HG03060 (cell line): ENCODE data around the gene PLLP.
A peak's percentile ranks its signal among the peaks of the same experiment; 100 is the strongest.

Experiments used
- ATAC-seq: cut with Tn5 transposase; IDR thresholded peaks from one replicate; pipeline ENCODE4 v1.9.1; 2021; ENCODE audit warnings: low read depth, moderate number of reproducible peaks; ENCODE audit not compliant: unreplicated experiment

The PLLP gene

DNA sequence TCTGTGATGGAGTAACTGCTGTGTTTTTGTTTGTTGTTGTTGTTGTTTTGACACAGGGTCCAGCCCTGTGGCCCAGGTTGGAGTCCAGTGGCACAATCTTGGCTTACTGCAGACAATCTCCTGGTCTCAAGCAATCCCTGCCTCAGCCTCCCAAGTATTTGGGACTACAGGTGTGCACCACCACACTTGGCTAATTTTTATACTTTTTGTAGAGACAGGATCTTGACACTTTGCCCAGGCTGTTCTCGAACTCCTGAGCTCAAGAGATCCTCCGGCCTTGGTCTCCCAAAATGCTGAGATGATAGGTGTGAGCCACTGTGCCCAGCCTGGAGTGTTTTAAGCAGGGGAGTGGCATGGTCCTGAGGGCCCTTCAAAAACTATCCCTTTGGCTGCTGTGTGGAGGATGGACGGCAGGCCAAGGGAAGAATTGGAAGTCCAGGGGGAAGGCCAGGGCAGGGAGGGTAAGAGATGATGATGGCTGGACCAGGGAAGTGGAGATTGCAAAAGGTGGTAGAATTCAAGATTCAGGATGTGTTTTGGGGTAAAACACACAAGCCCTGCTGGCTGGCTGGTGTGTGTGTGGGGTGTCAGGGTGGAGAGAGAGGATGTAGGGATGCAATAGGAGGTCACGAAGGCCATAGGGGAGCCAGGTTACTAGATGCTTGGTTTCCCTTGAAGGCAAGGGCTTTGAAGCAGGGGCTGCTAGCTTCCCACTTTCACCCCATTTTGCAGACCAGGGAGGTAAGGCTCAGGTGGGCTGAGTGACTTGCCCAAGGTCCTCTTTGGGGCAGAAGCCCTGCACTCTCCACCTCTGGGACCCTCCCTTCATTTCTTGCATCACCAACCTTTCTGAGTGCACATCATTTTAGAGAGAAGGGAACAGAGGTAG, 18.8 kb upstream of the PLLP start:
- no peak for ATAC-seq

- no peak for ATAC-seq
These were observed 16.8 kb upstream of the PLLP start for GRCh38 chr16:57301126-57301817.

DNA sequence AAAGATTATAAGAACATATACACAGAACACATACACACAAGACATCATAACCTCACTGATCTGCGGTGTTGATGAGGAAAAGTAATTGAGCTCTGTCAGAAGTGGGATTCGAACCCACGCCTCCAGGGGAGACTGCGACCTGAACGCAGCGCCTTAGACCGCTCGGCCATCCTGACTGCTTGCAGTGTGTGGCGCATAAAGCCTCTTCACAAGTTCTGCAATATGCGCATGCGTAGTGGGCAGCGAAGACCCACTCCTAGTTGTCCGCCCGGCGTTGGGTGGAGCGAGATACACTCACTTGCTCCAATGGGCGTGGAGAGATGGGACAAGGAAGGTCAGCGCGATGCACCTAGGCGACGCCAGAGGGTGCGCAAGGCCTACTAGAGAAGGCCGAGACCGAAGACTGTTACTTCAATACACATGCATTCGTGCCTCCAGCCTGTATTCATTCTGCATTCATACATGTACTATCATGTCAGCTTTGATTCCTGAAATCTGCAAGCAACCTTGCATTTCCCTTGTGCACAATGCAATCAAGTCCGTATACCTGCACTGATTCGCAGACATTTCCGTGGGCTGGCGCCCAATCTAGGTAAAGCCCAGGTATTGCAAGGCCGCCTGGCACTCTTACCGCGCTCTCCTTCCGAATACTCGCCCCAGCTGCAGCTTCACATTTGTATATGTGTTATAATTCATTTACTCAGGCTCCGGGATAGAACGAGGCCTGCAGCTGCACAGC, 16.1 kb upstream of the PLLP start:
- ATAC-seq, result peak; percentile 79

DNA sequence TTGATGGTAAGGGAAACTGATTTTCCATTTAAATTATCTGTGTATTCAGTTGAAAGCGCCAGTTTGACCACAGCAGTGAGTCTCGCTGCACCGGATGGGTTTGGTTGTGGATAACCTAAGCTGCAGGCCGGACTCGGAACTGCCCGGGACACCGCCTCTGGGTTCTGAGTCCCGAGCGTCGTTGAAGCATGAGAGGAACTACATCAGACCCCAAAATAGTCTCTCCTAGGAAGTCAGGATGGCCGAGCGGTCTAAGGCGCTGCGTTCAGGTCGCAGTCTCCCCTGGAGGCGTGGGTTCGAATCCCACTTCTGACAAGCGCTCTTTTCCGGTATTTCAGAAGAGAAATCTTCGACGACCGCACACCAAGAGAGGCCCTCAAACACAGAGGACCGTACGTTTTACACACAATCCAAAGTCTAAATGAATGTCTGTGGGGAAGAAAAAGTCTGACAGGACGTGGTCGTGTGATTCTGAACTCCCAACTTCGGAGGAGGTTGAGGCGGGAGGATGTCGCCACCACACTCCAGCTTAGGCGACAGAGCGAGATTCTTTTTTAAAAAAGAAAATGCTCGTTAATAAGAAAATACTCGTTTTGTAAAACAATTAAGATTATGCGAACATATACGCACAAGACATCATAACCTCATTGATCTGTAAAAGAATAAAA, 15.4 kb upstream of the PLLP start:
- ATAC-seq, result peak; percentile 29

- ATAC-seq, result peak; percentile 10
These were observed 14.7 kb upstream of the PLLP start for GRCh38 chr16:57299009-57299718.

GRCh38 chr16:57297856-57298255, 13.4 kb upstream of the PLLP start:
- no peak for ATAC-seq

GRCh38 chr16:57289391-57290257, 5.2 kb upstream of the PLLP start:
- ATAC-seq, result no peak

DNA sequence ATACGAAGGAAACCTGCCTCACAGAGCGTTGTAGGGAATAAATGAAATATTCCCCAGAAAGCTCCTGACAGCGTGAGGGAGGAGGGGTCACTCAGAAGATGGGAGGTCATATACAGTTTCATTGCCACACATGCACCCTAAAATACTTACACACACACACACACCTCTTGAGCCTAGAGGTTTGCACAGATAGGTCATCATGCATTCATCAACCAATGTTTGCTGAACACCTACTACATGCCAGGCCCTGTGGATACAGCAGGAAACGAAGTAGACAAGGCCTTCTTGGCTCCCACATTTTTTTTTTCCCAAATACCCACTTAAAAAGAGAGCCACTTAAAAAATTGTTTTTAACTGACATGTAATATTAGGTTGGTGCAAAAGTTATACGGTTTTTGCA, 907 bp upstream of the PLLP start:
- ATAC-seq, result no peak

- ATAC-seq, result no peak
These were observed 486 bp upstream of the PLLP start for GRCh38 chr16:57284952-57285363.

DNA sequence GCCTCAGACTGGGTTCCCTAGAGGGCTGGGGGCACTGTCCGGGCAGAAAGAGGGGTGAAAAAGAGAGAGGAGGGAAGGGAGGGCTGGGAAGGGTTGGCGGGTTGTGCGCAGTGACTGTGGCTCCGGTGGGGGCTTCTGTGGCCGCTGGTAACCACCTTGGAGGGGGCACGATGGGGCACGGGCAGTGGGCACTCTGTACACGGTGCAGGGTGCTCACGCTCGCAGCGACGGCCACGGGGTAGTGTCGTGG, 588 bp downstream of the PLLP start:
- no peak for ATAC-seq

- no peak for ATAC-seq
These were observed 1.1 kb downstream of the PLLP start for GRCh38 chr16:57283214-57283958.

DNA sequence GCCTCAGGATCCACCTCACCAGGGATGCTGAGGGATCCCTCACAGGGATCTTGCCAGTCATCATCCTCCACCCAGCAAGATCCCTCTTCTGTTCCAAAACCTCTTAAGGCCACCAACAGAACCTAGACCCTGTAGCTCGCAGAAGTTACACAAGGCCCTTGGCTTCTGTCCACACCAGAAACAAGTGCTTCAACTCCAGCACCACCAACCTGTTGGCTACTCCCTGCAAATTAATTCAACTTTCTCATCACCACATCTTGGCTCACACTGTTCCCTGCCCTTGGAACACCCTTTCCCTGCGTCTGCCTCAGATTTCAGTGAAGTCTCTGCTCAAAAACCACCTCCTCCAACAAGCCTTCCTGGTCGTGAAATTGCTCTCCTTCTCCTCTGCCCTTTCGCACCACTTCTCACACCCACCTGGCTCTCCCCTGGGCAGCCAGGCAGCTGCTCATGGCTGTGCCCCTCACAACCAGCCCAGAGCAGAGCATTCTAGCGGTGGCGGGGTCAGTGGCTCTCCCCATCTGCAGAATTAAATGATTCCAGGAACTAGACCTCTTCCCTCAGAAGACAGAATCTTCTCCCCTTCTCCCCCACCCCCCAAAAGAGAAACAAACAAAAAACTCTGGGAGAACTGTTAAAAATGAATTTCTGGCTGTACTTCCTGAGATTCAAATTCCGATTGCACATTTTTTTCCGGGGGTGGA, 1.8 kb downstream of the PLLP start:
- ATAC-seq, result no peak

DNA sequence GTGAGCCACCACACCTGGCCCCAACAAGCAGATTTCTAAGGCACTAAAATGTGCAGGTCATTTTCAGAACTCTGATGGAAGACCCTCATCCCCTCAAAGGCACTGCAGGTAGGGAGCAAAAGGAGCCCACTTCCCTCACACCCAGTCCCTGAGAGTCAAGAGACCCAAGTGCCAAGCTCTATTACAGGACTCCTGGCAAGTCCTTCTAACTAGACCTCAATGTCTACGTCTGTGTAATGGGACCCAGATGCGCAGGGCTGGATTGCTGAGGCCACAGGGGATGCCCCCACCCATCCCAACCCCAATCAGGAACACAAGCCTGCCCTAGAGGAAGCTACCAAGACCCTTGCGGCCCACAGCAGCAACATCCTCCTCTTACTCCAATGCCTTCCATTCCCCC, 2.7 kb downstream of the PLLP start:
- ATAC-seq, result no peak

- ATAC-seq, result no peak
These were observed 4.5 kb downstream of the PLLP start for GRCh38 chr16:57279780-57280638.

DNA sequence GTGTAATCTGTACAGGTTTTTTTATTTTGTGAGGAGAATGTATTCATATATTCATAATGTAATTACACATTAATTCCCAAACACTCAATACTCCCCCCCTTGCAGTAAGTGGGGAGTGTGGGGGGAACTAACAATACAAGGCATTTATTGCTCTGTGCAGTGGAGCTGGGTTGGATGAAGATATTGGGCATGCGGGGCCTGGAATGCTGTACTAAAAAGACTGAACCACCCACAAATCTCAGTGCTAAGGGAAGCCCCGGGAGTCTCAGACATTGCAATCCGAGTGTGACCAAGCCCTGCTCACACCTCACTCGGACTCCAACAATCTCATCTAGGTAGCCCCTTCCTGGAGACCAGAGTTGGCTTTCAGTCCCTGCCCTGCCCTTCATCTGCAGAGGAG, 6.0 kb downstream of the PLLP start:
- ATAC-seq, result no peak

DNA sequence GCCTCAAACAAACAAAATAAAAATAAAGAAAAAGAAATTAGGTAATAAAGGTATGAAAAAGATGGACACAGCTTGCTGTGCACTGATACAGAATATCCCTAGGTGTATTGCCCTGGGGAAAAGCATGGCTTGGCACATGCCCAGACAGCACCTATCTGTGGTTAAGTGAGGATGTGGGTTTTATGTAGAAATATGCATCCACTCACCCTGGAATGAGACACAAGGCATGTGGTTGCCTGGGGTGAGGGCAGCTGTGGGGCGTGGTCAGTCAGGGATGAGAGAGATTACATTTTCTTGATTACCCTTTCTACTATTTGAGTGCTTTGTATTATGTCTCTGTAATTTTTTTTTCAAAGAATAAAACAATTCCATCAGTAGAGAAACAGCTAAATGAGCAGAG, 6.9 kb downstream of the PLLP start:
- ATAC-seq, result no peak

GRCh38 chr16:57276596-57276995, 7.9 kb downstream of the PLLP start:
- no peak for ATAC-seq
